ENCODE results near the gene ACOX3. TPM values are rescaled to one million over a fixed set of nuclear protein-coding genes. Genes with fewer than 3 reads are reported as not detected.

The ACOX3 gene
- total RNA-seq, 1 donor from 2014 or later, result 74.5 TPM

DNA sequence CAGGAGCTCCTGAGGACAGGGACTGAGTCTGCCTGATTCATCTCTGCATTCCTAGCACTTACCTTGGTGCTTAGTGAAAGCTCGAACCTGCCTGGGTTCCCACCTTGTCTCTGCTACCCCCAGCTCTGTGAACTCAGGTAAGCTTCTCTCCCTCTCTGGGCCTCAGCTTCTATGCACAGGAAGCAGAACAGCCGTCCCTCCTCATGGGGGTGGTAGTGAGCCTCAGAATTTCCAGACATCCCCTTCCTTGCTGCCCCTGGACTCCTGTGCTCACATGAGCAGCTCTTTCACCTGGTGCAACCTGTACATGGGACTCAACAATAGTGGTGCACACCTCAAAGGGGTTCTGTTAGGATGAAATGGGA is 120.2 kb downstream of the ACOX3 start:
- intact Hi-C loops (cut with DNase I), result no loop called here

DNA sequence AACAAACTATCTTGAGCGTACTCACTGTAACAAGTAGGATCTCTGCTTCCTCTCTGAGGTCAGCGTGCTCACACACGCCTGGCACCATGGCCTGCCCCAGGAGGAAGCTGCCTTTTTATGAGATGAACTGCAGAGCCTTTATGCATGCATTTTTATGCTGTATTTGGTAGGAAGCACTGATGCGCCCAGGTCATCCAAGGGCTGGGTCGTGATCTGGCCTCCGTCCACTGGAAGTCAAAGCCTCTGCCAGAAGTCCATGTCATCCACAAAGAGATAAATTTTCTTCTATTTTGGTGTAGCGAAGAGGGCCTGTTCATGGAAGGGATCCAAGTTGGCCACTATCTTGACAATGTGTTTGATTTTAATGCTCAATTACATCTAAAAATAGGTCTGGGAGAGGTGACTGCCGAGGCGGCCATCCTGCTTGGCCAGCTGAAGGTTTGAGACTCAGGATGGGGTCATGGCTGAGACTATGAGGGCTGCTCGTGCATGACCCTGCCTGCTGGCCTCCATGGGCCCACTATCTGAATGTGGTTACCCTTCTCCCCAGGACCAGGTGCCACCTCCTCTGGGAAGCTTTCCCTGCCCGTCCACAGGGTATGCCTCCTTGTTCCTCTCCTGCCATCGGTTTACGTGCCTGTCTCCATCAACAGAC is 120.7 kb downstream of the ACOX3 start:
- peak in 1 of 2 donors; percentile 56 for DNase-seq (ENCODE audit: low spot score in 2 of 2)
- intact Hi-C loops (cut with DNase I), result no loop called here
- H3K4me1 ChIP-seq, result peaks cover 0 to 14% of the 10 kb centered on the region in 2 donors
- H3K9me3 ChIP-seq, result no peaks in the 10 kb centered on the region
- H3K27me3 ChIP-seq, result no peaks in the 10 kb centered on the region
- TF ChIP-seq, protein P1, sequence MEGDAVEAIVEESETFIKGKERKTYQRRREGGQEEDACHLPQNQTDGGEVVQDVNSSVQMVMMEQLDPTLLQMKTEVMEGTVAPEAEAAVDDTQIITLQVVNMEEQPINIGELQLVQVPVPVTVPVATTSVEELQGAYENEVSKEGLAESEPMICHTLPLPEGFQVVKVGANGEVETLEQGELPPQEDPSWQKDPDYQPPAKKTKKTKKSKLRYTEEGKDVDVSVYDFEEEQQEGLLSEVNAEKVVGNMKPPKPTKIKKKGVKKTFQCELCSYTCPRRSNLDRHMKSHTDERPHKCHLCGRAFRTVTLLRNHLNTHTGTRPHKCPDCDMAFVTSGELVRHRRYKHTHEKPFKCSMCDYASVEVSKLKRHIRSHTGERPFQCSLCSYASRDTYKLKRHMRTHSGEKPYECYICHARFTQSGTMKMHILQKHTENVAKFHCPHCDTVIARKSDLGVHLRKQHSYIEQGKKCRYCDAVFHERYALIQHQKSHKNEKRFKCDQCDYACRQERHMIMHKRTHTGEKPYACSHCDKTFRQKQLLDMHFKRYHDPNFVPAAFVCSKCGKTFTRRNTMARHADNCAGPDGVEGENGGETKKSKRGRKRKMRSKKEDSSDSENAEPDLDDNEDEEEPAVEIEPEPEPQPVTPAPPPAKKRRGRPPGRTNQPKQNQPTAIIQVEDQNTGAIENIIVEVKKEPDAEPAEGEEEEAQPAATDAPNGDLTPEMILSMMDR (IDR thresholded peaks at IDR 0.05), result no peak
- no peaks in the 10 kb centered on the region for H3K36me3 ChIP-seq
- no peak overlapping the region for H3K4me3 ChIP-seq
- H3K27ac ChIP-seq, result peak overlapping the region in 1 of 2 donors; percentile 37

More for the DNA sequence above, 120.2 kb downstream of the ACOX3 start:
- no peak overlapping the region for H3K4me3 ChIP-seq
- peaks cover 0 to 14% of the 10 kb centered on the region in 2 donors for H3K4me1 ChIP-seq
- H3K9me3 ChIP-seq, result no peaks in the 10 kb centered on the region
- H3K27me3 ChIP-seq, result no peaks in the 10 kb centered on the region
- H3K27ac ChIP-seq, result peak overlapping the region in 1 of 2 donors; percentile 37
- DNase-seq (ENCODE audit: low spot score in 2 of 2), result peak in 1 of 2 donors; percentile 48
- no peaks in the 10 kb centered on the region for H3K36me3 ChIP-seq
- TF ChIP-seq, protein P1 (IDR thresholded peaks at IDR 0.05), result no peak

DNA sequence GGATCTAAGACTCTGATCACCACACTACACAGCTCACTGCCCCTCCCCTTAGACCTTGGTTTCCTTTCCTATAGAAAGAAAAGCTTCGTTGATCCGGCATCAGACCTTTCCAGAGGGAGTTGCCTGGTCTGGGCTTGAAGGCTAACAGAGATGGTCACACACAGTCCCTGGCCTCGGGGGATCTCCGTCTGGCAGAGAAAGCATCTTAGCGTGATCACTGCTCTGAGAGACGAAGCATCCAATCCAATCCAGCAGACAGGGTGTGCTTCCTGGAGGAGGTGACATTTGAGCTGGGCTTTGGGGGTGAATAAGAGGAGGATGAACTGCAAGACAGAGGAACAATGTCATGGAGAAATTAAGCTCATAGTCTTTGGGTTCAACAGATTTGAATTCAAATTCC is 121.5 kb downstream of the ACOX3 start:
- H3K4me3 ChIP-seq, result no peak overlapping the region
- TF ChIP-seq, protein P1 (IDR thresholded peaks at IDR 0.05), result no peak
- no peaks in the 10 kb centered on the region for H3K27me3 ChIP-seq
- H3K9me3 ChIP-seq, result no peaks in the 10 kb centered on the region
- DNase-seq (ENCODE audit: low spot score in 2 of 2), result peak in 1 of 2 donors; percentile 7
- intact Hi-C loops (cut with DNase I), result no loop called here
- H3K36me3 ChIP-seq, result no peaks in the 10 kb centered on the region
- peaks cover 0 to 12% of the 10 kb centered on the region in 2 donors for H3K4me1 ChIP-seq
- no peak overlapping the region for H3K27ac ChIP-seq

DNA sequence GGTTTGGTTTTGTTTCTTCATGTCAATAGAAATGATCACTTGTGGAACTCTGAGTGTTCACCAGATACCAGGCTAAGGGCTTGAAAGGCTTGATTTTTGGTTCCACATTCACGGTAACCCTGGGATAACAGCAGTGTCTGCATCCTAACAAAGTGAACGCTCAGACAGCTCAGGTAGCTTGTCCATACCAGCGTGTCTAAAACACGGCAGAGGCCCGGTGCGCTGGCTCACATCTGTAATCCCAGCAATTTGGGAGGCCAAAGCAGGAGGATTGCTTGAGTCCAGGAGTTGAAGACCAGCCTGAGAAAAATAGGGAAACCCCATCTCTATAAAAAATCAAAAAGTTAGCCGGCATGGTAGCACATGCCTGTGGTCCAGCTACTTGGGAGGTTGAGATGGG is 122.0 kb downstream of the ACOX3 start:
- no peaks in the 10 kb centered on the region for H3K9me3 ChIP-seq
- intact Hi-C loops (cut with DNase I), result no loop called here
- peaks cover 0 to 12% of the 10 kb centered on the region in 2 donors for H3K4me1 ChIP-seq
- H3K4me3 ChIP-seq, result no peak overlapping the region
- H3K27ac ChIP-seq, result no peak overlapping the region
- DNase-seq (ENCODE audit: low spot score in 2 of 2), result no peak
- H3K36me3 ChIP-seq, result no peaks in the 10 kb centered on the region
- TF ChIP-seq, protein P1 (IDR thresholded peaks at IDR 0.05), result no peak
- H3K27me3 ChIP-seq, result no peaks in the 10 kb centered on the region

DNA sequence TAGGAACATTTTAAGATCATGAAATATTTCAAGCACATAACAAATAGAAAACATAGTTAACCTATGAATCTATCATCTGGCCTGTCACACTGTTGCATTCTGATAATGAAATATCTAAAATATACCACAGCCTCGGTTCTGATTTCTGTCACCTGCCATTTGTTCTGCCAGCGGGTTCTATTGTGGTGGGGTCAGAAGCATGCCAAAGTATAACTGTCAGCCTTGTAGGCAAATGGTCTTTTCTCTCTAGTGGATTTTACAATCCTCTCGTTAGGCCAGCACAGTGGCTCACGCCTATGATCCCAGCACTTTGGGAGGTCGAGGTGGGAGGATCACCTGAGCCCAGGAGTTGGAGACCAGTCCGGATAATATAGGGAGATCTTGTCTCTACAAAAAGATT is 123.0 kb downstream of the ACOX3 start:
- no peak overlapping the region for H3K27ac ChIP-seq
- H3K4me1 ChIP-seq, result peaks cover 0 to 12% of the 10 kb centered on the region in 2 donors
- intact Hi-C loops (cut with DNase I), result no loop called here

More for the DNA sequence above, 123.0 kb downstream of the ACOX3 start:
- DNase-seq (ENCODE audit: low spot score in 2 of 2), result no peak
- no peaks in the 10 kb centered on the region for H3K36me3 ChIP-seq
- TF ChIP-seq, protein P1 (IDR thresholded peaks at IDR 0.05), result no peak
- H3K27me3 ChIP-seq, result no peaks in the 10 kb centered on the region
- no peaks in the 10 kb centered on the region for H3K9me3 ChIP-seq
- no peak overlapping the region for H3K4me3 ChIP-seq

All from ascending aorta (tissue), 2 donors.